A549 (cell line): ENCODE results near the gene SPINT1. TPM values are rescaled to one million over a fixed set of nuclear protein-coding genes. Genes with fewer than 3 reads are reported as not detected.

ENCODE experiments used
- ATAC-seq, 2 experiments: fragments of 200-7000 bp in 1 of 2; fragments of >200 bp in 1 of 2; cut with Nextera tagmentation in 1 of 2; cut with Tn5 transposase in 1 of 2; 3 replicates each; pipeline versions ENCODE4 v1.8.0 to v1.9.1; 2018 to 2020; ENCODE audit warnings: mild to moderate bottlenecking in 1 of 2, moderate library complexity in 1 of 2
- CTCF ChIA-PET: fragments of 300-600 bp; sonication (Branson Sonifier 250); formaldehyde crosslinking; extraction: SDS; loops from one replicate; lab custom pipeline; 2021; ENCODE audit warnings: antibody characterized with exemption, inconsistent platforms; lab: Yijun Ruan, JAX
- POLR2A ChIA-PET: fragments of 350-600 bp; formaldehyde crosslinking; extraction: SDS; loops from one replicate; lab custom pipeline; 2021; ENCODE audit warnings: antibody characterized with exemption, inconsistent platforms; lab: Yijun Ruan, JAX
- DNase-seq, 2 experiments: peaks; one replicate each; pipeline versions ENCODE4 v3.0.0 to v3.0.0-alpha.2; 2011 to 2016; ENCODE audit warnings: low read depth in 1 of 2, low spot score in 1 of 2
- FAIRE-seq: peaks from 2 replicates; lab custom pipeline; 2011; peaks lifted over from hg19 to GRCh38; lab: Jason Lieb, UNC
- H3K27ac ChIP-seq, 2 experiments: fragments of >200 bp; sonication (Bioruptor Twin); formaldehyde crosslinking; 3 replicates each; pipeline ENCODE4 v1.5.1; 2016 to 2017
- H3K4me1 ChIP-seq: fragments of >200 bp; sonication (Bioruptor Twin); formaldehyde crosslinking; 3 replicates; pipeline ENCODE4 v1.6.1; 2016
- H3K4me2 ChIP-seq: fragments of >200 bp; sonication (Bioruptor Twin); formaldehyde crosslinking; 3 replicates; pipeline ENCODE4 v1.6.1; 2016
- H3K4me3 ChIP-seq: fragments of >200 bp; sonication (Bioruptor Twin); formaldehyde crosslinking; 3 replicates; pipeline ENCODE4 v1.5.1; 2016
- H3K9me3 ChIP-seq: fragments of >200 bp; sonication (Bioruptor Twin); formaldehyde crosslinking; 3 replicates; pipeline ENCODE4 v1.6.1; 2016
- BCL3 ChIP-seq: fragments of >200 bp; sonication (Bioruptor Twin); formaldehyde crosslinking; IDR thresholded peaks from 3 replicates; pipeline ENCODE4 v1.6.1; 2016
- CBX2 ChIP-seq: fragments of 200-600 bp; sonication (generic); IDR thresholded peaks from 2 replicates; pipeline ENCODE4 v1.6.1; 2016; ENCODE audit warnings: low read depth, mild to moderate bottlenecking, borderline replicate concordance
- EP300 ChIP-seq, 2 experiments: fragments of >200 bp; sonication (Bioruptor Twin); formaldehyde crosslinking; IDR thresholded peaks; 2 replicates in 1 of 2; 3 replicates in 1 of 2; pipeline ENCODE4 v1.6.1; 2016 to 2017
- FOSL2 ChIP-seq, 2 experiments: fragments of 450-650 bp in 1 of 2; fragments of >200 bp in 1 of 2; sonication (Bioruptor Twin) in 1 of 2; formaldehyde crosslinking; IDR thresholded peaks; 2 replicates each; pipeline versions ENCODE4 v1.5.0 to v1.6.1; 2016 to 2020; ENCODE audit warnings: mild to moderate bottlenecking in 1 of 2, moderate library complexity in 1 of 2
- HDAC2 ChIP-seq: fragments of 200-600 bp; sonication (generic); IDR thresholded peaks from 2 replicates; pipeline ENCODE4 v1.6.1; 2016
- HOXA7 ChIP-seq: fragments of 250-450 bp; sonication (Bioruptor Pico); IDR thresholded peaks from 2 replicates; pipeline ENCODE4 v1.5.0; 2020; ENCODE audit warnings: mild to moderate bottlenecking, moderate library complexity
- MYC ChIP-seq: IDR thresholded peaks from 2 replicates; pipeline ENCODE4 v1.6.1; 2012; ENCODE audit warnings: mild to moderate bottlenecking, inconsistent platforms, low read length, improper control_type of control experiment, borderline replicate concordance
- NPAS2 ChIP-seq: fragments of 250-450 bp; sonication (Bioruptor Pico); IDR thresholded peaks from 2 replicates; pipeline ENCODE4 v1.8.0; 2022; ENCODE audit warnings: mild to moderate bottlenecking, moderate library complexity, borderline replicate concordance
- POLR2A ChIP-seq: IDR thresholded peaks from 2 replicates; pipeline ENCODE4 v1.6.1; 2012; ENCODE audit warnings: mild to moderate bottlenecking, low read length
- POLR2AphosphoS2 ChIP-seq: conservative IDR thresholded peaks from 2 replicates; pipeline ENCODE4 v1.6.1; 2012; ENCODE audit warnings: low read length, improper control_type of control experiment, inconsistent platforms
- RAD21 ChIP-seq, 2 experiments: fragments of >200 bp in 1 of 2; sonication (Bioruptor Twin) in 1 of 2; formaldehyde crosslinking in 1 of 2; IDR thresholded peaks in 1 of 2; conservative IDR thresholded peaks in 1 of 2; 2 replicates in 1 of 2; 3 replicates in 1 of 2; pipeline ENCODE4 v1.6.1; 2012 to 2018; ENCODE audit warnings: inconsistent platforms in 1 of 2
- RCOR1 ChIP-seq: fragments of 150-350 bp; IDR thresholded peaks from 2 replicates; pipeline ENCODE4 v1.6.1; 2014; ENCODE audit warnings: antibody characterized with exemption, low read length, low read depth
- SMC3 ChIP-seq: fragments of >200 bp; sonication (Bioruptor Twin); formaldehyde crosslinking; IDR thresholded peaks from 3 replicates; pipeline ENCODE4 v1.6.1; 2018; ENCODE audit warnings: inconsistent platforms
- WGBS: methylation state at CpG from one replicate; pipeline ENCODE4 v1.1.6; 2017; ENCODE audit errors: missing lambda C conversion rate; 5-methylcytosine and 5-hydroxymethylcytosine counted together
- polyA plus RNA-seq, 4 experiments: library from polyadenylated mRNA; depleted of rRNA in 3 of 4; stranded (reverse); fragments of >200 nt; fragmentation: RNase III in 1 of 4; extraction: RNeasy Plus Mini Kit Qiagen cat#74134 plus additional on column Dnase treatment in 1 of 4; gene quantifications; 2 replicates in 3 of 4; 3 replicates in 1 of 4; pipeline ENCODE4 v1.2.3, GENCODE V29; 2011 to 2017
- TF ChIP-seq, protein P1 (sequence below): fragments of 200-600 bp; sonication (generic); IDR thresholded peaks from 2 replicates; pipeline ENCODE4 v1.6.1; 2016; ENCODE audit warnings: antibody characterized with exemption, mild to moderate bottlenecking, moderate library complexity
- TF ChIP-seq, protein P2 (sequence below): fragments of >200 bp; sonication (Bioruptor Twin); formaldehyde crosslinking; IDR thresholded peaks from 3 replicates; pipeline ENCODE4 v1.5.1; 2016

The SPINT1 gene
- polyA plus RNA-seq, 2 of the 4 experiments (the other 2 are of a cell fraction) = 0.79 to 0.80 TPM

DNA sequence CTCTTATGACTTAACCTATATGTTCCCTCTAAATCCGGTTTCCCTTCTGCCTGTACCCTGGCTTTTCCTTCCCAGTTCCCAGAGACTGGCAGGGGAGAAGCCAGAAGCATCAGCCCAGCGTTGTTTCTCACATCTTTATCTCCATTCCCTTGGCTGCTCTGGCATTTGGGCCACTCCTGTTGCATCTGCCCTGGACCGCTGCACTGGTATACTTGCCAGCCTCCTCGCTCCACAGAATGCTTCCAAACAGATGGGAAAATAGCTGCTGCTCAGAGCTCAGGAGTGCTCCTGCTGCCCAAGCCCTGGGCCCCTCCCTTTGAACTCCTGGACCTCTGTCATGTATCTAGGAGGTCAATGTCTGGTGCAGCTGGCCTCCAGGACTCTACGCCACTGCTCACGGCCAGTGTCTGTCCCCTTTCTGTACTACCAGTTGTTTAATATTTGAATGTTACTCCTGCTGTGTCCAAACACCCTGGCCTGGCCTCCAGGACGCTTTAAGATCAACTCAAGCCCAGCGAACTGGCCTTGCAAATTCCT lies 6.8 kb downstream of the SPINT1 start:
- CTCF ChIA-PET = interaction anchor here (1.9 to 8.2 kb wide), 2 partner anchors 7 to 43 kb away, joined by 4 to 82 read pairs; partner anchors contain the start of gene VPS18
- Histone ChIP-seq H3K4me2 (no peak overlapping the region), H3K27ac (no peak overlapping the region), H3K9me3 (no peaks in the 10 kb centered on the region), H3K4me1 (peaks cover 21% of the 10 kb centered on the region)
- ATAC-seq = no peak
- TF ChIP-seq EP300 (IDR thresholded peaks at IDR 0.05) (no peak), RCOR1 (no peak), NPAS2 (CRISPR knock-in tag) (no peak), HDAC2 (no peak), FOSL2 (IDR thresholded peaks at IDR 0.05) (no peak), FOSL2 (CRISPR knock-in tag; IDR thresholded peaks at IDR 0.05) (no peak), MYC (no peak), SMC3 (no peak)
- TF ChIP-seq, protein P1, sequence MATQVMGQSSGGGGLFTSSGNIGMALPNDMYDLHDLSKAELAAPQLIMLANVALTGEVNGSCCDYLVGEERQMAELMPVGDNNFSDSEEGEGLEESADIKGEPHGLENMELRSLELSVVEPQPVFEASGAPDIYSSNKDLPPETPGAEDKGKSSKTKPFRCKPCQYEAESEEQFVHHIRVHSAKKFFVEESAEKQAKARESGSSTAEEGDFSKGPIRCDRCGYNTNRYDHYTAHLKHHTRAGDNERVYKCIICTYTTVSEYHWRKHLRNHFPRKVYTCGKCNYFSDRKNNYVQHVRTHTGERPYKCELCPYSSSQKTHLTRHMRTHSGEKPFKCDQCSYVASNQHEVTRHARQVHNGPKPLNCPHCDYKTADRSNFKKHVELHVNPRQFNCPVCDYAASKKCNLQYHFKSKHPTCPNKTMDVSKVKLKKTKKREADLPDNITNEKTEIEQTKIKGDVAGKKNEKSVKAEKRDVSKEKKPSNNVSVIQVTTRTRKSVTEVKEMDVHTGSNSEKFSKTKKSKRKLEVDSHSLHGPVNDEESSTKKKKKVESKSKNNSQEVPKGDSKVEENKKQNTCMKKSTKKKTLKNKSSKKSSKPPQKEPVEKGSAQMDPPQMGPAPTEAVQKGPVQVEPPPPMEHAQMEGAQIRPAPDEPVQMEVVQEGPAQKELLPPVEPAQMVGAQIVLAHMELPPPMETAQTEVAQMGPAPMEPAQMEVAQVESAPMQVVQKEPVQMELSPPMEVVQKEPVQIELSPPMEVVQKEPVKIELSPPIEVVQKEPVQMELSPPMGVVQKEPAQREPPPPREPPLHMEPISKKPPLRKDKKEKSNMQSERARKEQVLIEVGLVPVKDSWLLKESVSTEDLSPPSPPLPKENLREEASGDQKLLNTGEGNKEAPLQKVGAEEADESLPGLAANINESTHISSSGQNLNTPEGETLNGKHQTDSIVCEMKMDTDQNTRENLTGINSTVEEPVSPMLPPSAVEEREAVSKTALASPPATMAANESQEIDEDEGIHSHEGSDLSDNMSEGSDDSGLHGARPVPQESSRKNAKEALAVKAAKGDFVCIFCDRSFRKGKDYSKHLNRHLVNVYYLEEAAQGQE = no peak
- TF ChIP-seq, all 56 proteins: peak for 0
- no peak overlapping the region for H3K4me3 ChIP-seq
- 78% methylated on average over 8 of the region's 8 CpGs for WGBS
- FAIRE-seq (no peak), DNase-seq (no peak)
- POLR2A ChIA-PET = no interaction called here

DNA sequence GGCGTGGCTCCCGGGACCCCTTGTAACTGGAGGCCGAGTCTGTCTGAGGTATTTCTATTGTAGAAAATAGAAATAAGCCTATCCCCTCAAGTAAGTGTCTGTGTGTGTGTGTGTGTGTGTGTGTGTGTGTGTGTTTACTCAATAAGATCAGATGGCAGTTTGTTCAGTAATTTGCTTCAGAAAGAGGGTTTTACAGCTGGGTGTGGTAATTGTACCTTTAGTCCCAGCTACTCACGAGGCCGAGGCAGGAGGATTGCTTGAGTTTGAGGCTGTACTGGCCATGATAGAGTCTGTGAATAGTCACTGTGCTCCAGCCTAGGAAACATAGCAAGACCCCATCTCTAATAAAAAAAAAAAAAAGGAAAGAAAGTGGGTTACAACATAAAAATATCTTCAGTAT lies 8.7 kb downstream of the SPINT1 start:
- FAIRE-seq = no peak
- Histone ChIP-seq H3K4me1 (peaks cover 10% of the 10 kb centered on the region), H3K9me3 (no peaks in the 10 kb centered on the region), H3K4me3 (no peak overlapping the region), H3K4me2 (no peak overlapping the region)
- 81% methylated on average over 5 of the region's 5 CpGs for WGBS
- POLR2A ChIA-PET = no interaction called here
- DNase-seq = no peak
- no peak for ATAC-seq
- TF ChIP-seq, protein P1 = no peak
- TF ChIP-seq POLR2A (no peak), CBX2 (no peak), HDAC2 (no peak), BCL3 (no peak), HOXA7 (CRISPR knock-in tag) (no peak), RAD21 (conservative IDR thresholded peaks at IDR 0.05 in 1 of 2, IDR thresholded peaks at IDR 0.05 in 1 of 2) (no peak), POLR2AphosphoS2 (no peak)
- TF ChIP-seq, protein P2, sequence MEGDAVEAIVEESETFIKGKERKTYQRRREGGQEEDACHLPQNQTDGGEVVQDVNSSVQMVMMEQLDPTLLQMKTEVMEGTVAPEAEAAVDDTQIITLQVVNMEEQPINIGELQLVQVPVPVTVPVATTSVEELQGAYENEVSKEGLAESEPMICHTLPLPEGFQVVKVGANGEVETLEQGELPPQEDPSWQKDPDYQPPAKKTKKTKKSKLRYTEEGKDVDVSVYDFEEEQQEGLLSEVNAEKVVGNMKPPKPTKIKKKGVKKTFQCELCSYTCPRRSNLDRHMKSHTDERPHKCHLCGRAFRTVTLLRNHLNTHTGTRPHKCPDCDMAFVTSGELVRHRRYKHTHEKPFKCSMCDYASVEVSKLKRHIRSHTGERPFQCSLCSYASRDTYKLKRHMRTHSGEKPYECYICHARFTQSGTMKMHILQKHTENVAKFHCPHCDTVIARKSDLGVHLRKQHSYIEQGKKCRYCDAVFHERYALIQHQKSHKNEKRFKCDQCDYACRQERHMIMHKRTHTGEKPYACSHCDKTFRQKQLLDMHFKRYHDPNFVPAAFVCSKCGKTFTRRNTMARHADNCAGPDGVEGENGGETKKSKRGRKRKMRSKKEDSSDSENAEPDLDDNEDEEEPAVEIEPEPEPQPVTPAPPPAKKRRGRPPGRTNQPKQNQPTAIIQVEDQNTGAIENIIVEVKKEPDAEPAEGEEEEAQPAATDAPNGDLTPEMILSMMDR = no peak
- TF ChIP-seq, all 56 proteins: peak for 0
- H3K27ac ChIP-seq = no peak overlapping the region
- CTCF ChIA-PET = interaction anchor here (0.6 to 2.5 kb wide), 3 partner anchors 9 to 259 kb away, joined by 4 to 5 read pairs (median 5); partner anchors contain the start of gene SPINT1
